Anterior cingulate cortex (tissue), 58 donors: ENCODE data around the gene FEM1C.

Source experiments
- DNase-seq, 58 donors: peaks; one replicate each; lab custom pipeline; 2025; lab: John Stamatoyannopoulos, UW

FEM1C gene, protein sequence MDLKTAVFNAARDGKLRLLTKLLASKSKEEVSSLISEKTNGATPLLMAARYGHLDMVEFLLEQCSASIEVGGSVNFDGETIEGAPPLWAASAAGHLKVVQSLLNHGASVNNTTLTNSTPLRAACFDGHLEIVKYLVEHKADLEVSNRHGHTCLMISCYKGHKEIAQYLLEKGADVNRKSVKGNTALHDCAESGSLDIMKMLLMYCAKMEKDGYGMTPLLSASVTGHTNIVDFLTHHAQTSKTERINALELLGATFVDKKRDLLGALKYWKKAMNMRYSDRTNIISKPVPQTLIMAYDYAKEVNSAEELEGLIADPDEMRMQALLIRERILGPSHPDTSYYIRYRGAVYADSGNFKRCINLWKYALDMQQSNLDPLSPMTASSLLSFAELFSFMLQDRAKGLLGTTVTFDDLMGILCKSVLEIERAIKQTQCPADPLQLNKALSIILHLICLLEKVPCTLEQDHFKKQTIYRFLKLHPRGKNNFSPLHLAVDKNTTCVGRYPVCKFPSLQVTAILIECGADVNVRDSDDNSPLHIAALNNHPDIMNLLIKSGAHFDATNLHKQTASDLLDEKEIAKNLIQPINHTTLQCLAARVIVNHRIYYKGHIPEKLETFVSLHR

DNA sequence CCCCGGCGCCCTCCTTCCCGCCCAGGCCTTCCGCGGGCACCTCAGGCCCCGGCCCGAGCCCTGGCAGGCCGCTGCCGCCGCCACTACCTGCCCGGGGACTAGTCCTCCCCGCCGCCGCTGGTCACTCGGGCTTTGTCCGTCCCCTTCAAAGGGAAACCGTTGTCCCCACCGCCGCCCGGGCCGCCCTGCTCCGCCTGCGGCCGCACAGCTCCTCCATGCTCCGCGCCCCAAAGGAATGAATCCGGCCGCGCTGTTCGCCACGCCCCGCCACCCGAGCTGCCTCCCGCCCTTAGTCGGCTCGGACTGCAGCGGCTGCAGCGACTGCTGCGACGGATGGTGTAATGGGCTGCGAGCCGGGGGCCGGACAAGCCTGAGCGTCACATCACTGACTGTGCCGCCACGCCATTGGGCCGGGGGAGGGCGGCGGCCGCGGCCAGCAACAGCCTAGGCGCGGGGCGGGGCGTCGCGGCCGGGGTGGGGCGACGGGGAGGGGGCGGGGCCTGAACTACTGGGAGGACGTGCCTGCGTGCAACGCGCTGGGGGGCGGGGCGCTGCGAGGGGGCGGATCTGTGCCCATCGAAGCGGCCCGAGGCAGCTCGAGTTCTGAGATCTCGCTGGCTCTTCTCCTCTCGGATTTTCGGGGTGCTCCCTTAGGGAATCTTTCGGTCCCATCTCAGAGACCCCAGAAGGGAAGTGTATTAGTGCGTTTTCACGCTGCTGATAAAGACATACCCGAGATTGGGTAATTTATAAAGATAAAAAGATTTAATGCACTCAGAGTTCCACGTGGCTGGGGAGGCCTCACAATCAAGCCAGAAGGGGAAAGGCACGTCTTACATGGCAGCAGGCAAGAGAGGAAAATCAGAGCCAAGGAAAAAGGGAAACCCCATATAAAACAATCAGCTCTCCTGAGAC, at the start of gene FEM1C:
Gene FEM1C (minus strand): TSS at position 340 of the 915 bp plus-strand sequence. CDS start 1,282 bp downstream, outside the sequence.
- DNase-seq: peak; percentile 65 to 98 (median 96)

DNA sequence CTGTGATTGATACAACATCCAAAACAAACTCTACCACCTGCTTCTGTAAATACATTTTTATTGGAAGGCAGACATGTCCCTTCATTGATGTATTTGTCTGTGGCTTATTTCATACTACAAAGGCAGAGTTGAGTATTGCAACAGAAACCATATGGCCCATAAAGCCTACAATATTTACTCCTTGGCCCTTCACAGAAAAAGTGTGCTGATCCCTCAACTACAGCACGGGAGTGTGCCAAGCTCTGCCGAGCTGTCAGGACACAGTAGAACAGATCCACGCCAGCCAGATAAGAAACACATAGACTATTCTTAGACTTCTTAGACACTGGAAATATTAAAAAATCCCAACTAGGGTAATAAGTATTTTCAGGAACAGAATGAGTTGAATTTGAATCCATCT, 44.5 kb upstream of the FEM1C start:
- DNase-seq: no peak

DNA sequence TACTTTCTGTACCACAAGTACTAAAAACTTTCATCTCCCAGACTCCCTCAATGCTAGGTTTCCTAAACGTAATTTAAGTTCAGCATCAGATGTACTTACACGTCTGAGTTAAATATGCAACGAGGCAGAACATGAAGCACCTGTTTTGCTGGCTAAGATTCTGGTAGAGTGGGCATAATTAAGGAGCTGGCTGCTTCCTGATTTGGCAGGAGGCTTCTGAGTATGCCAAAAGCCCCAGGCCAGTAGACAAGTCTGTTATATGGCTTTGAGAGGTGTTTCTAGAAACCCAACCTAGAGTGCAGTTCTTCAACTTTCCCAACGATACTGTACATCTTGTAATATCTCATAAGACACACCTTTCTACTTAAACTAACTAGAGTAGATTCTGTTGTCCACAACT, 44.1 kb upstream of the FEM1C start:
- no peak for DNase-seq

DNA sequence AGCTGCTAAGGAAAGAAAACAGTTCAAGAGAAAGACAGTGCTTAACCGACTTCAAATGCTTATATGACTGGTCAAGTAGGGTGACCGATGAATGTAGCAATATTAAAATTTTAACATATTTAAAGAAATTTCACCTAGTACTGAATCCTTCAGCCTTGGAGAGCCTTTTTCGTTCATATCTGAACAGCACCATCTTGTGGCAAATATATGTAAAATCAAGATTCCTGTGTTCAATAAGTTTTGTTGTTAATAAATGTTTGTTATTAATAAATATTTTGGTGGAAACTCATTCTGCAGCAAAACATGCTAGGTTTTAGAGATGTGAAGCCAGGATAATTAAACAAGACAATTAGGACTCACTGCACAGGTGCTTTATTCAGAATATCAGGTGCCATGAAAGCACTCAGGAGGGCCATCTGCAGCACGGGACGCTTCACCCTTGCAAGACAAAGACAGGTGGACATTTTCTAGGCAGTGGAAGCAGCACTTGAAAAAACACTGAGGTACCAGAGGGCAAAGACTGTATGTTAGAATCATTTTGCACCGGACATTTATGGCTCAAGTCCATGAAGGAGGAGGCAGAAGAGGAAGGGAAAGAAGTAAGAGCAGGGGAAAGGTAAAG, 42.1 kb upstream of the FEM1C start:
- peak in 2 of 58 donors; percentile 12 to 22 for DNase-seq

DNA sequence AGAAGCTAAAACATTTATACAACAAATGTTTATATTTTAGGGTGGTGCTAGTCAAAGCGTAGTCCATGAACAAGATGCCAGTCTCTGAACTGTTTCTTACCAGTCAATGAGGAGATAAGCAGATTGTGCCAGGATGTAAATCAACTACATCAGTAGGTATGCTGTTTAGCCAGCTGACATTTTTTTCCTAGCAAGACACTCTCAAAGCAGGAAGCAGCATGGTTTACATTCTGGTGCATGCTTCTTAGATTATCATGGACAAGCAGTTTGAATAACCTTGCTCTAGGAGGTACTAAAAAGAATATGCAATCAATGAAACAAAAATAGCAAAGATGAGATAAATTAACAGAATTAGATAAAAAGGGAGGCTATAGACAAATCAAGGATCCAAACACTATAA, 40.7 kb upstream of the FEM1C start:
- DNase-seq: no peak

DNA sequence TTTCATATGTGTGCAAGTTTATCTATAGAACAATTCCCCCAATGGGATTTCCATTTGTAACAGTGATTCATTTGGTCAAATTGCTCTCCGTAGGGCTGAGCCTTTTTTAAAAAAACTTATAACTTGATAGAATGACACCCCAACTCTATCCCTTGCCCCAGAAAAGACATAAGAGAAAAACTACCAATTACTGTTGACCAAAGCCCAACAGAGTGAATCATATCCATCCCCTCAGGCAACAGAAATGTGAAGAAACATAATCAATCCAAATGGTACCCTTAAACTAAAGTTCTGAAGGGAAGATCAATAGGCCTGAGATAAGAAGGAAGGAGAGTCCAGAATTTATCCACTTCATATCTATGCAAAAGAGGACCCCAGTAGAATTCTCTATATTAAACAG, 39.9 kb upstream of the FEM1C start:
- no peak for DNase-seq

DNA sequence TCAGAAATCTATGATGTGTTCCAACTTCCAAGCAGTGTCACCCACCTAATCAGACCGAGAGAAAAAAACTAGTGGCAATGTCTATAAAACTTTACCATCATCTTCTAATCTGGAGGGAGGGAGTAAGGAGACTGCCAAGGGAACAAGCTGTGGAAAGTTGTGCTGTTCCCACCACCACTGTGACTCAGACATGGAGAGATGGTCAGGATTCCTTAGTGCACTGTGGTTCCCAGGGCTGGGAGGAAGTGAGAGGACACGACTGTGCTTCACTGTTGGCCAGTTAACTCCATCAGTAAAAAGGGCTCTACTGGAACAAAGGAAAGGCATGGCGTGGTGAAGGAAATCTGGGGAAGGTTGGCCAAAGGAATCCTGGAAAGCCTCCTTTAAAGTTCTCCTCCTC, 38.9 kb upstream of the FEM1C start:
- DNase-seq: no peak

DNA sequence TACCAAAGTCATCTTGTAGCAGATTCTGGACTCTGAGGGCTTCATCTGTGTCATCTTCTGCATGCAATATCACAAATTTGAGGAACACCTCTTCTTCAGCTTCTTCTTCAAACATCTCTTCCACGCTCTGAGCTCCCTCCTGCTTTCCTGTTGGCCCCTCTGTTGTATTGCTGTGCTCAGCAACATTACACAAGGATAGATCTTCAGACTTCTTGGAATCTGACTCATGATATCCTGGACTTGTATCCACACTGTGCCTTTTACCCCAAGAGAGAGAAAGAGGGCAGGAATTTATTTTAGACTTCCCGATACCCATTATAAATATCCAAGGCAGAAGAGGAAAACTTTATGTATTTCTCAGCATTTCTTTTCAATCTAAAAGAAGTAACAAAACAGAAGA, 36.4 kb upstream of the FEM1C start:
- no peak for DNase-seq

DNA sequence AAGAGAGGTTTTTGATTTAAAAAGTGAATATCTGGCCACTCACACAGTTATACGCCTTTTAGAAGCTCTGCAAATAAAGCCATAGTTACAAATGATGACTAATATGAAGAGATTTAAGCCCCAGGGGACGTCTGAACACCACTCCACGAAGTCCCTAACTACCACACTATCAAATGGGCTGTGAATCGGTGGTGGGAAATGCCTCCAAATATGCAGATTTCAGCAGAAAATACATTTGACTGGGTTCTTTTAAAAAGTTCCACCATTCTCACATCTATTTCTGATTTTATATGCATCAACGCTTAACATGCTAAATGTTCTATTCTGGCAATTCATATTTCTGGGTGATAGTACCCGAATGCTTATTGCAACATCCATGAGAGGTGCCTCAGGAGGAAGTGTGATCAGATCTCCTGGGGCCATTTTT, 35.2 kb upstream of the FEM1C start:
- no peak for DNase-seq

DNA sequence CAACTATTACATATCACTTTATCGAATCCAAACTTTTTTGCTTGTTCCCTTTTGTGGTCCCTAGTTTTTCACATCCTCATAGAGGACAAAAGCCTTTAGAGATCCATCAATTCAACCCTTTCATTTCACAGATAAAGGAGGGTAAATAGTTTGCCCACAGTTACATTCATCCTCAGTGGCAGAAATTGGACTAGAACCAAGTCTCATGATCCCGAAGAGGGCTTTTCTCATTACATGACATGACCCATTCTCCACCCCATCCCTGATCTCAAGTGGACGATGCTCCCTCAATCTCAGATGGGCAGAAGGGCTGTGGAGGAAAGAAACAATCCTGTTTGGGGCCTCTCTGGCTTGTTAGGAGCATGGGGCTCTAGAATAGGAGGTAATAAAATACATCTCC, 34.6 kb upstream of the FEM1C start:
- DNase-seq: peak in 8 of 58 donors; percentile 5 to 53 (median 22)

DNA sequence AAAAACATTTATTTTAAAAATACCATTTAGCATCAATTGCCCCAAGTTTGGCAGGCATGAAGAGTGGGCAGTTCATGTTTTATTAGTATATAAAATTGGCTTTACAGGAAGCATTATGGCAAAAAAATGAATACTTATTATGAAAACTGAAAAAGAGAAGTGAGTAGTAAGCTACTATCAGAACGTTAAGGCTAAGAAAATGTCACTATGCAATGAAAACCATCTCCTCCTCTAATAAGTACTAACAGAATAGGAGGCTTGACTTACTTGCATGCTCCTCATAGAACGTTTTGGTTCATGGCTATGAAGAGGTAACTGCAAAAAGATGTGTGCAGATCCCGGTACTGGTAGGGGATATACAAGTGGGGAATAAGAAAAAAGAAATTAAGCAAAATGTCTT, 34.1 kb upstream of the FEM1C start:
- no peak for DNase-seq

DNA sequence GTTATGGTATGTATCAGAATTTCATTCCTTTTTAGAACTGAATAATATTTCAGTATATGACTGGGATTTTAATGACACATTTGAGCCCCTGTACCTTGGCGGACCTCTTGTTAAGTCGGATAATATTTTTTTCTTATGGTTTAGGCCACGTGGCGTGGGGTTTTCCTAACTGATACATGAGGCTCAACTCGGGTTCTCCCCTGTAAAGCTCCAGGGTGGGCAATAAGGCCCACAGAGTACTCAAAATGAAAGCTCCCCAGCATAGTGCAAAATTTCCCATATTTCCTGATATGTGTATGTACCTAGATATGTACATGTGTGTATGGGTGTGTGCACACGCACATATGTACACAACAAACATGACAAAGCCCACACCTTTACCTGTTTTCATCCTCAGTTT, 33.2 kb upstream of the FEM1C start:
- DNase-seq: no peak

DNA sequence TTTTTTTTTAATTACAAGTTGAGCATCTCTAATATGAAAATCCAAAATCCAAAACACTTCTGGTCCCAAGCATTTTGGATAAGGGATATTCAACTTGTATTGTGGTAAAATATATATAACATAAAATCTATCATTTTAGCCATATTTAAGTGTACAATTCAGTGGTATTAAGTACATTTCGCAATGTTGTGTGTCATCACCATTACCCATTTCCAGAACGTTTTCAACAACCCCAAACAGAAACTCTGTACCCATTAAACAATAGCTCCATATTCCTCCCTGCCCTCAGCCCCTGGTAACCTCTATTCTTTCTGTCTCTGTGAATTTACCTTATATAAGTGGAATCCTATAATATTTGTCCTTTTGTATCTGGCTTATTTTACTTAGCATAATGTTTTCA, 32.8 kb upstream of the FEM1C start:
- DNase-seq: no peak

DNA sequence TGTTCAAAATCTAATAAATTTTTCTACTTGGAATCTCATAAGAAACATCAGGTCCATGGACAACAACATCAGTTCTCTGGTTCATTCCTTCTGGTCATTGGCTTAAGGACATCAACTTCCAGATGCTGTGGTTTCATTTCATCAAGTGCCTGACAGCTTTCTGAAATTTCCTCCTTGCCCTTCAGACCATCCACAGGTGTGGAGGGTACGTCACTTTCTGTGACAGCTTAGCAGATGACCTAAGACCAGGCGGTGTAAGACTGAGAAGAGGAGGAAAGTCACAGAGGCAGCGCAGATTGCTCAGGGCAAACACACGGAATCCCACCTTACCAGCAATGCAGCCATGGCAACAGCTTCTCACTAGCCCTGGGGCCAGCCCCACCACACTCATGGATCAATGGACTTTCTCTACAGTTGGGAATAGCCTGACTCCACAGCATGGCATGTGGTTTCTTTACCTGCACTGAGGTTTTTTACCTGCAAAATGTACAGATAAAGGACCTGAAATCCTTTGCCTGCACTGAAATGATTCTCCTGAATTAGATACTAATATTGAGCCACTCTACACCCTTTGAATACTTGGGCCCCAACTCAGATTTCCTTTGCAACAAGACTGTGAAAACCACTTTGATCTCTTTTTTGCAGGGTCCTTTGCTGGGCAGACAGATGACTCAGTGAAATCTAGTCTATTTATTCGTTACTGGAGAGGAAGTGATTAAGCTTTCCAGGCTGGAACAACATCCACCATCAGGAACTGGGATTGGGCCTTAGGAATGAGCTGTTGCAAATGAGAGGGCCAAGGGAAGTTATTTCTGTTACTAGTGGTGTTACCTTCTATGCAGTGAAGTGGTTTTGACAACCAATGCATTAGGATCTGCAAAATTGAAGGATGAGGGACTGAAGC, 30.8 kb upstream of the FEM1C start:
- no peak for DNase-seq

DNA sequence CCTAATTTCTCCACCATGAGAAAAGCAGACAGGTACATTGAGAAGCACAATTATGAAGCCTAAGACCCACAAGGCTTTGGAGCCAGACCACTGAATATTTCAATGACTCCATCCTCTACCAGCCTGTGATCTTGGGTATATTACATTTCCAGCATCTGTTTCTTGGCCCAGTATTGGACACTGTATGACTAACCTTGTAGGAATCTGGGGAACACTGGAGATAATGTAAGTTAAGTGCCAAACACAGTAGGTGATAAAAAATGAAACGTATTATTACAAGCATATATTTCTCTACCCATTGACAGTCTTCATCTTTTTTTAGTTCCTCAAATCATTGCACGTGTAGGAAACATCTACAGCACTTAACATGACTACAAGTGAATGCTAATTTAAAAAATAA, 28.6 kb upstream of the FEM1C start:
- no peak for DNase-seq

DNA sequence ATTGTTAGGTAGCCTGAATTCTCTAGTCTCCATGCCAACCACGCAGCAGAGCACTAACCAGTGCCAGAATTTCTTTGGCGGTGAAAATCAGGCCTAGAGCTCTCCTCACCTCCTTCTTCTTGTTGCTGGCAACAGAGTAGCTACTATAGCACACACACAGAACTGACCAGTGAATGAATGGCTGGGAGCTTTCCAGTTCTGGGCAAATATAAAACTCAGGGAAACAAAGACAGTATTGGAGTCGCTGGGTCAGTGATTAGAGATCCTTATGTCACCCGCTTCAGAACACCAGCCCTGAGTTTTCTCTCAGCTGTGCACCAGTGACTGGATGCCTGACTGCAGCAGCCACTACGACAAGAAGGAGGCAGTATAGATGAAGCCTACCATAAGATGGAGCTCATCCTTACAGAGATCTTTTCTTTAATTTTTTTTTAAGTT, 26.9 kb upstream of the FEM1C start:
- peak in 57 of 58 donors; percentile 8 to 96 (median 65) for DNase-seq

DNA sequence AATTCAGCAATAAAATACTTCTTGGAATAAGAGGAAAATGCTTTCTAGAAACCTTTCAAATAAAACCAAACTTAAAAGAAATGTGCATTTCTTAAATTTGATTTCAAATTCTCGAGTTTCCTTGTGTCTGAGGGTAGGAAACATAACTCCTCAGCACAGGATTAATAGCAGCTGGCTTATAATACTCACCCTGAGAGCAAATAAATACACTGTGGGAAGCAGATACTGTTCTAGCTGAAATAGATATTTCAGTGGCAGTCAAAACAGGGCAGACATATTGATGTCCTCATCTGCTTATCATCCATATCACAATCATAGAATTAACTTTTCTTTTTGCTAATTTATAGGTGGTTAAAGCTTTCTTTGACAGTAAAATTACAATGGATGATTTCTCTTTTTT, 24.1 kb upstream of the FEM1C start:
- DNase-seq: no peak

DNA sequence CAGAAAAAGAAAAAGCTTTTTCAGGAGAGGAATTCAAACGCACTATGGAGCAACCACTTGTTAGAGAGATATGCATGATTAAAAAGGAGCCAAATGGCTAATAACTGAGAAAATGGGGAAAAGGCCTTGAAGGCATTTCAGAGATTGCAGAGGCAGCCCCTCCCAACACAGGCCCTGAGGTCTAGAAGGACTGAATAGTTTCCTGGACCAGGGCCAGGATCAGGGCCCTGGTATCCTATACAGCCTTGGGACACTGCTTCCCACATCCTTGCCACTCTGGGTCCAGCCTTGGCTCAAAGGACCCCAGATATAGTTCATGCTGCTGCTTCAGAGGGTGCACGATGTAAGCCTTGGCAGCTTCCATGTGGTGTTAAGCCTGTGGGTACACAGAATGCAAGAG, 20.7 kb upstream of the FEM1C start:
- no peak for DNase-seq

DNA sequence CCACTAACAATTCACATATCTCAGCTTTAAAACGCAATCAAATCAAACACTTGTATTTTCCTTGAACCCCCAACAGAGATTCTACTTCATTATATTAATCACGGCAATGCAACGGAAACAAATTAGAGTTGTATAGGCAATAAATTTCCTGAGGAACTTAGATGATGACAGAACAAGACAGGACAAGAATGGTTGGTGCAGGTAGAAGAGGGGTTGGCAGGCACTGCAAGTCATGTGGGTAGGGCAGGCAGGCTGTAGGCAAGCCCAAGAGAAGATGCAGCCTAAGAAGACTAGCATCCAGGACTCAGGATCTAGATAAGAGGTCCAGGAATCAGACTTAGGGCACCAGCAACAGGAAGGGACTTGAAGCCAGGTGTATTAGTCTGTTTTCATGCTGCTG, 16.6 kb upstream of the FEM1C start:
- DNase-seq: no peak

DNA sequence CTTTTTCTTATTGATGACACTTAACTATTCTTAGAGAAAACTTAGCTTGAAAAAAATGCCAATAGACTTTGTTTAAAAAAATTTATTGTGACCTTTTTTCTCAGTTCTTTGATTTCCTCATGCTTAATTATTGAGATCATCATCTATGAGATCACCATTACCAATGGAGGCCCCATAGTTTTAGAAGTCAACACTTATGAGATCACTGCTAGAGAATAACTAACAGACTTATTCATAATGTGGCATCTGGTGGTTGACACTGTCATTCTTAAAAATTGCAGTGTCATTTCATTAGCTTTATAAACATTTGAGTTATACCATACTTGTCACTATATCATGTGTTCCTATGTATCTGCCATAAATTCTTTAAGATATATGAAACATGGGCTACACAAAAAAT, 14.9 kb upstream of the FEM1C start:
- no peak for DNase-seq
